IMR-90 (cell line): ENCODE data around the gene NOS1. TPM values are rescaled to one million over a fixed set of nuclear protein-coding genes. Genes with fewer than 3 reads are reported as not detected.

Experiments
- ATAC-seq: fragments of 200-7000 bp; cut with Tn5 transposase; 2 replicates; pipeline ENCODE4 v1.9.1; 2020; ENCODE audit warnings: low read depth, mild to moderate bottlenecking, moderate library complexity
- BruUV-seq: library from RNA; stranded (reverse); fragments of 400-500 nt; replicated peaks from 2 replicates; lab custom pipeline; 2021; lab: Mats Ljungman, UMichigan
- CTCF ChIA-PET: fragments of 300-600 bp; formaldehyde crosslinking; extraction: SDS; loops from one replicate; lab custom pipeline; 2021; ENCODE audit warnings: antibody characterized with exemption; lab: Yijun Ruan, JAX
- POLR2A ChIA-PET: fragments of 300-600 bp; sonication (Branson Sonifier 250); formaldehyde crosslinking; loops from one replicate; lab custom pipeline; 2022; ENCODE audit warnings: antibody characterized with exemption; ENCODE audit not compliant: unreplicated experiment; lab: Charles Lee
- DNase-seq: peaks from one replicate; pipeline ENCODE4 v3.0.0; 2013
- H2AFZ ChIP-seq: replicated peaks from 2 replicates; pipeline ENCODE3; 2013; ENCODE audit warnings: low read length, mild to moderate bottlenecking; ENCODE audit not compliant: poor library complexity
- H2AK5ac ChIP-seq: 2 replicates; pipeline ENCODE4 v1.6.1; 2013; ENCODE audit warnings: low read depth, low read length, inconsistent platforms
- H2AK9ac ChIP-seq: replicated peaks from 2 replicates; pipeline ENCODE3; 2013; ENCODE audit warnings: mild to moderate bottlenecking, low read depth, low read length, moderate library complexity; ENCODE audit not compliant: poor library complexity
- H2BK120ac ChIP-seq: 2 replicates; pipeline ENCODE4 v1.6.1; 2013; ENCODE audit warnings: low read depth, low read length, inconsistent platforms
- H2BK15ac ChIP-seq: 3 replicates; pipeline ENCODE4 v1.6.1; 2013; ENCODE audit warnings: low read depth, low read length, inconsistent platforms
- H2BK20ac ChIP-seq: 2 replicates; pipeline ENCODE4 v1.6.1; 2013; ENCODE audit warnings: low read depth, mild to moderate bottlenecking, inconsistent platforms, low read length, moderate library complexity
- H2BK5ac ChIP-seq: 2 replicates; pipeline ENCODE4 v1.6.1; 2013; ENCODE audit warnings: mild to moderate bottlenecking, low read depth, low read length, inconsistent platforms; ENCODE audit not compliant: poor library complexity, severe bottlenecking
- H3K14ac ChIP-seq: replicated peaks from 2 replicates; pipeline ENCODE4 v1.6.1; 2013; ENCODE audit warnings: low read depth, low read length, inconsistent platforms
- H3K18ac ChIP-seq: 2 replicates; pipeline ENCODE4 v1.6.1; 2013; ENCODE audit warnings: low read depth, low read length, control low read depth
- H3K23ac ChIP-seq: 2 replicates; pipeline ENCODE4 v1.6.1; 2013; ENCODE audit warnings: low read depth, low read length, inconsistent platforms
- H3K27ac ChIP-seq: 2 replicates; pipeline ENCODE4 v1.5.1; 2013; ENCODE audit warnings: mild to moderate bottlenecking, control low read depth, low read length; ENCODE audit not compliant: insufficient read depth
- H3K27me3 ChIP-seq: 2 replicates; pipeline ENCODE4 v1.6.1; 2013; ENCODE audit warnings: low read length; ENCODE audit not compliant: control insufficient read depth, insufficient read depth
- H3K36me3 ChIP-seq: 2 replicates; pipeline ENCODE4 v1.6.1; 2013; ENCODE audit warnings: low read length, mixed read lengths; ENCODE audit not compliant: control insufficient read depth, insufficient read depth
- H3K4ac ChIP-seq: 2 replicates; pipeline ENCODE4 v1.6.1; 2013; ENCODE audit warnings: low read depth, low read length, inconsistent platforms
- H3K4me1 ChIP-seq: 2 replicates; pipeline ENCODE4 v1.6.1; 2013; ENCODE audit warnings: low read length, mixed read lengths; ENCODE audit not compliant: control insufficient read depth, insufficient read depth
- H3K4me2 ChIP-seq: 2 replicates; pipeline ENCODE4 v1.6.1; 2013; ENCODE audit warnings: low read depth, mild to moderate bottlenecking, control low read depth, low read length, moderate library complexity
- H3K4me3 ChIP-seq: 2 replicates; pipeline ENCODE4 v1.5.1; 2013; ENCODE audit warnings: low read depth, mild to moderate bottlenecking, control low read depth, low read length, moderate library complexity; ENCODE audit not compliant: insufficient read depth
- H3K56ac ChIP-seq: 2 replicates; pipeline ENCODE4 v1.6.1; 2013; ENCODE audit warnings: low read length, inconsistent platforms; ENCODE audit not compliant: insufficient read depth; ENCODE audit errors: extremely low read depth
- H3K79me1 ChIP-seq, 2 experiments: 2 replicates each; pipeline ENCODE4 v1.6.1; 2013; ENCODE audit warnings: low read length in 2 of 2, inconsistent platforms in 1 of 2, low read depth in 1 of 2
- H3K9ac ChIP-seq: 2 replicates; pipeline ENCODE4 v1.6.1; 2013; ENCODE audit warnings: low read depth, low read length, control low read depth
- H3K9me1 ChIP-seq: 2 replicates; pipeline ENCODE4 v1.6.1; 2013; ENCODE audit warnings: low read length, inconsistent platforms; ENCODE audit not compliant: insufficient read depth
- H3K9me3 ChIP-seq: 2 replicates; pipeline ENCODE4 v1.6.1; 2013; ENCODE audit warnings: low read length; ENCODE audit not compliant: control insufficient read depth, insufficient read depth
- H4K20me1 ChIP-seq: 2 replicates; pipeline ENCODE4 v1.6.1; 2013; ENCODE audit warnings: low read length, inconsistent platforms; ENCODE audit not compliant: insufficient read depth
- H4K5ac ChIP-seq: 2 replicates; pipeline ENCODE4 v1.6.1; 2013; ENCODE audit warnings: mild to moderate bottlenecking, low read depth, low read length, control low read depth
- H4K8ac ChIP-seq, 2 experiments: 2 replicates each; pipeline ENCODE4 v1.6.1; 2013; ENCODE audit warnings: low read depth in 2 of 2, low read length in 2 of 2, control low read depth in 1 of 2, inconsistent platforms in 1 of 2
- H4K91ac ChIP-seq: 2 replicates; pipeline ENCODE4 v1.6.1; 2013; ENCODE audit warnings: low read depth, low read length, inconsistent platforms; ENCODE audit not compliant: insufficient read depth
- CEBPB ChIP-seq: IDR thresholded peaks from 2 replicates; pipeline ENCODE4 v1.6.1; 2012; ENCODE audit warnings: low read depth, low read length, improper control_type of control experiment
- FOS ChIP-seq: fragments of 150-350 bp; IDR thresholded peaks from 2 replicates; pipeline ENCODE4 v1.6.1; 2016; ENCODE audit warnings: low read depth, low read length
- MXI1 ChIP-seq: IDR thresholded peaks from 2 replicates; pipeline ENCODE4 v1.6.1; 2012; ENCODE audit warnings: low read depth, mild to moderate bottlenecking, low read length, moderate library complexity, borderline replicate concordance
- NFE2L2 ChIP-seq: fragments of 150-350 bp; IDR thresholded peaks from 2 replicates; pipeline ENCODE4 v1.6.1; 2016; ENCODE audit warnings: low read depth, mild to moderate bottlenecking, low read length
- POLR2A ChIP-seq: IDR thresholded peaks from 2 replicates; pipeline ENCODE4 v1.6.1; 2012; ENCODE audit warnings: mild to moderate bottlenecking, low read depth, low read length
- SMC3 ChIP-seq: fragments of 150-350 bp; IDR thresholded peaks from 2 replicates; pipeline ENCODE4 v1.6.1; 2016; ENCODE audit warnings: low read depth, mild to moderate bottlenecking, antibody characterized with exemption, low read length, moderate library complexity
- WGBS, 2 experiments: methylation state at CpG; one replicate each; pipeline versions ENCODE4 v1.1.5 to v1.1.7; 2013; ENCODE audit warnings: missing lambda C conversion rate in 2 of 2; ENCODE audit not compliant: insufficient read length in 1 of 2; ENCODE audit errors: extremely low coverage in 2 of 2; 5-methylcytosine and 5-hydroxymethylcytosine counted together
- dilution Hi-C: fragments of 300-500 bp; cut with HindIII; formaldehyde crosslinking; loops from one replicate; pipeline ENCODE4 v1.14.3; 2018; ENCODE audit warnings: low sequenced_read_pairs; ENCODE audit not compliant: unreplicated experiment
- in situ Hi-C: fragments of 300-500 bp; cut with MboI; formaldehyde crosslinking; loops from 3 replicates; pipeline ENCODE4 v1.14.3; 2019; ENCODE audit warnings: low sequenced_read_pairs, inconsistent platforms, mixed read lengths
- intact Hi-C: fragments of 100-400 bp; cut with micrococcal nuclease; formaldehyde crosslinking; loops from 2 replicates; pipeline ENCODE4 v1.10.0; 2022
- polyA plus RNA-seq, 3 experiments: library from polyadenylated mRNA; depleted of rRNA; stranded (reverse); fragments of >200 nt; gene quantifications; 2 replicates each; pipeline ENCODE4 v1.2.3, GENCODE V29; 2012; ENCODE audit warnings: low replicate concordance in 1 of 3
- total RNA-seq: library from RNA; depleted of rRNA; stranded (reverse); fragments of >200 nt; gene quantifications from 2 replicates; pipeline ENCODE4 v1.2.3, GENCODE V29; 2012

NOS1 gene
- total and polyA plus RNA-seq, 2 of the 4 experiments (the other 2 are of a cell fraction), result 0.09 TPM; not detected in 1

GRCh38 chr12:117312770-117313169 is 48.7 kb downstream of the NOS1 start:
- ATAC-seq, result no peak
- WGBS, 2 experiments, result 26 to 100% methylated on average over 1 to 2 of the region's 3 CpGs
- no peak overlapping the region for H3K4ac ChIP-seq
- H3K9me1 ChIP-seq, result no peaks in the 10 kb centered on the region
- in situ Hi-C loops, result no loop called here
- no peak overlapping the region for H3K23ac ChIP-seq
- no peak overlapping the region for H2BK20ac ChIP-seq
- no peak overlapping the region for H3K56ac ChIP-seq
- no peaks in the 10 kb centered on the region for H4K20me1 ChIP-seq
- no peak overlapping the region for H4K91ac ChIP-seq
- no peak for DNase-seq
- TF ChIP-seq FOS, result no peak
- no peak for TF ChIP-seq NFE2L2
- TF ChIP-seq POLR2A, result no peak
- no peak for TF ChIP-seq CEBPB
- TF ChIP-seq SMC3, result no peak
- TF ChIP-seq MXI1, result no peak
- H2BK5ac ChIP-seq, result no peak overlapping the region
- no peak overlapping the region for H2BK120ac ChIP-seq
- intact Hi-C loops, result no loop called here
- no peak overlapping the region for H3K18ac ChIP-seq
- ChIA-PET POLR2A (no interaction called here), CTCF (no interaction called here)
- no peak overlapping the region for H4K8ac ChIP-seq
- H3K79me1 ChIP-seq, result no peaks in the 10 kb centered on the region
- H2AK5ac ChIP-seq, result no peak overlapping the region
- H3K36me3 ChIP-seq, result no peaks in the 10 kb centered on the region
- H3K27me3 ChIP-seq, result no peaks in the 10 kb centered on the region
- H2AK9ac ChIP-seq, result no peak overlapping the region
- dilution Hi-C loops, result no loop called here
- H2BK15ac ChIP-seq, result no peak overlapping the region
- H3K9ac ChIP-seq, result no peak overlapping the region
- peaks cover 29% of the 10 kb centered on the region for H3K9me3 ChIP-seq
- no peak overlapping the region for H3K27ac ChIP-seq
- no peak overlapping the region for H3K4me3 ChIP-seq
- H2AFZ ChIP-seq, result no peak overlapping the region
- BruUV-seq, result no TSS peak
- no peaks in the 10 kb centered on the region for H3K4me1 ChIP-seq
- H3K4me2 ChIP-seq, result no peak overlapping the region
- no peak overlapping the region for H4K5ac ChIP-seq
- H3K14ac ChIP-seq, result no peak overlapping the region
